MM.1S (cell line): Measurements from ENCODE around the gene MAD1L1.

Source experiments
- CTCF ChIP-seq: fragments of 300-600 bp; sonication (generic); IDR thresholded peaks from 2 replicates; pipeline ENCODE4 v1.5.1; 2016; ENCODE audit warnings: antibody characterized with exemption, low read length, mixed read lengths
- EZH2phosphoT487 ChIP-seq: fragments of 300-600 bp; sonication (generic); IDR thresholded peaks from 2 replicates; pipeline ENCODE4 v1.6.1; 2018; ENCODE audit warnings: antibody characterized with exemption, low read length

DNA sequence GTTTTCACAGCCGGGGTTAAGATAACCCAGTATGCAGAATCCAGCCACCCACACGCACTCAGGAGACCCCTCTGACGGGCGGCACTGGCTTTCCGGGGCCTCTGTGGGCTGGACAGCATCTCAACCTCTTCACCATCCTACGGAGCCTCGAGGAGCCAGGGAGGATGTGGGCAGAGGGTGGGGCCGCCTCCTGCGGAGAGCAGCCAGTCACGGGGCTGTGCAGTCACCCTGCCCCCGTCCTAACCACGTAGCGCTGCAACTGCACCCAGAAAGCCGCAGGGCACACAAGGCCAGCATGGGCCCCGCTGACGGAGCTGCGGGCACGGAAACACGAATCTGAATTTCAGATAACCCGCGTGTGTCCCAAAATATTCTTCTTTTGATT, 292.4 kb downstream of the MAD1L1 start:
- TF ChIP-seq CTCF (no peak), EZH2phosphoT487 (no peak)
